Peyer's patch (tissue), 4 donors: ENCODE data around the gene SFI1. TPM values are rescaled to one million over a fixed set of nuclear protein-coding genes. Genes with fewer than 3 reads are reported as not detected.
A peak's percentile ranks its signal among the peaks of the same experiment; 100 is the strongest.
"Not testable (repeated sequence)": the region's sequence is repeated elsewhere in the genome, so short reads cannot be mapped to it uniquely, and the experiment has no call there.

ENCODE experiments used
- DNase-seq, 3 donors: peaks; one replicate each; pipeline ENCODE4 v3.0.0-alpha.2; 2017 to 2019
- H3K27ac ChIP-seq, 4 donors: fragments of 200-600 bp; sonication (generic); one replicate each; pipeline ENCODE4 v1.5.1; 2016 to 2019
- H3K27me3 ChIP-seq, 2 donors: fragments of 200-600 bp; sonication (generic); one replicate each; pipeline ENCODE4 v1.5.1; 2019
- H3K36me3 ChIP-seq, 3 donors: fragments of 200-600 bp; sonication (generic); one replicate each; pipeline ENCODE4 v1.5.1; 2016 to 2019
- H3K4me1 ChIP-seq, 4 donors: fragments of 200-600 bp; sonication (generic); one replicate each; pipeline ENCODE4 v1.5.1; 2016 to 2019
- H3K4me3 ChIP-seq, 4 donors: fragments of 200-600 bp; sonication (generic); 1 replicate in 3 of 4; 2 replicates in 1 of 4; pipeline ENCODE4 v1.5.1; 2016 to 2019; ENCODE audit warnings: mild to moderate bottlenecking in 1 of 4
- H3K9me3 ChIP-seq, 4 donors: fragments of 200-600 bp; sonication (generic); one replicate each; pipeline ENCODE4 v1.5.1; 2016 to 2019; ENCODE audit warnings: mild to moderate bottlenecking in 1 of 4
- POLR2A ChIP-seq, 2 donors: fragments of 450-650 bp; IDR thresholded peaks; one replicate each; pipeline ENCODE4 v1.5.1; 2017; ENCODE audit warnings: antibody characterized with exemption in 2 of 2, mild to moderate bottlenecking in 2 of 2, moderate library complexity in 2 of 2
- small RNA-seq, 2 donors: library from RNA; depleted of rRNA; stranded (forward); fragments of <200 nt; gene quantifications; one replicate each; pipeline ENCODE3, GENCODE V24; 2016
- total RNA-seq, 4 donors: library from RNA; depleted of rRNA; stranded (reverse); fragments of >200 nt; gene quantifications; one replicate each; pipeline ENCODE4 v1.1.0, GENCODE V29; 2016
- TF ChIP-seq, protein P1 (sequence below), 6 experiments: fragments of 450-650 bp in 4 of 6; fragments of 200-600 bp in 2 of 6; sonication (generic) in 1 of 6; IDR thresholded peaks; one replicate each; pipeline ENCODE4 v1.5.1; 2017 to 2019; ENCODE audit warnings: antibody characterized with exemption in 6 of 6, mild to moderate bottlenecking in 3 of 6, moderate library complexity in 1 of 6

Gene SFI1
- total RNA-seq, 4 donors from 2014 or later: 124 to 307 (median 198) TPM

DNA sequence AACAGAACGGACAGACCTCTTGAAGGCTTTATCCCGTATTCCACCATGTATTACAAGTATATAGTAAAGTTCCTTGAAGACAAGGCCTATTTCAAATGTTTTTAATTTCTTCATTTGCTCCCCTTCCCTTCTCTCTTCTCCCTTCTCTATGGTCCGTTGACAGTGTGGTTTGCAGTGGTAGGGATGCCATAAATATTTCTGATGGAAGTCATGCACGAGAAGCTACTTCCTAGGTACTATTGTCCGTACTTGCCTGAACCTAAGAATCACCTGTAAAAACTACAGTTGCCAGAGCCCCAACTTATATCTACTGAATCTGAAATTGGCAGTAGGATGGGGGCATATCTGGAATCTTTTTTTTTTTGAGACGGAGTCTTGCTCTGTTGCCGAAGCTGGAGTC is 162.9 kb downstream of the SFI1 start:
- H3K4me1 ChIP-seq: peaks cover 0 to 9% (median 8%) of the 10 kb centered on the region in 4 donors
- no peak overlapping the region for H3K4me3 ChIP-seq
- H3K27me3 ChIP-seq: no peaks in the 10 kb centered on the region
- TF ChIP-seq, protein P1, sequence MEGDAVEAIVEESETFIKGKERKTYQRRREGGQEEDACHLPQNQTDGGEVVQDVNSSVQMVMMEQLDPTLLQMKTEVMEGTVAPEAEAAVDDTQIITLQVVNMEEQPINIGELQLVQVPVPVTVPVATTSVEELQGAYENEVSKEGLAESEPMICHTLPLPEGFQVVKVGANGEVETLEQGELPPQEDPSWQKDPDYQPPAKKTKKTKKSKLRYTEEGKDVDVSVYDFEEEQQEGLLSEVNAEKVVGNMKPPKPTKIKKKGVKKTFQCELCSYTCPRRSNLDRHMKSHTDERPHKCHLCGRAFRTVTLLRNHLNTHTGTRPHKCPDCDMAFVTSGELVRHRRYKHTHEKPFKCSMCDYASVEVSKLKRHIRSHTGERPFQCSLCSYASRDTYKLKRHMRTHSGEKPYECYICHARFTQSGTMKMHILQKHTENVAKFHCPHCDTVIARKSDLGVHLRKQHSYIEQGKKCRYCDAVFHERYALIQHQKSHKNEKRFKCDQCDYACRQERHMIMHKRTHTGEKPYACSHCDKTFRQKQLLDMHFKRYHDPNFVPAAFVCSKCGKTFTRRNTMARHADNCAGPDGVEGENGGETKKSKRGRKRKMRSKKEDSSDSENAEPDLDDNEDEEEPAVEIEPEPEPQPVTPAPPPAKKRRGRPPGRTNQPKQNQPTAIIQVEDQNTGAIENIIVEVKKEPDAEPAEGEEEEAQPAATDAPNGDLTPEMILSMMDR (IDR thresholded peaks at IDR 0.05): no peak
- TF ChIP-seq POLR2A (IDR thresholded peaks at IDR 0.05): no peak
- no peak overlapping the region for H3K27ac ChIP-seq
- no peak for DNase-seq
- no peaks in the 10 kb centered on the region for H3K9me3 ChIP-seq
- no peaks in the 10 kb centered on the region for H3K36me3 ChIP-seq

DNA sequence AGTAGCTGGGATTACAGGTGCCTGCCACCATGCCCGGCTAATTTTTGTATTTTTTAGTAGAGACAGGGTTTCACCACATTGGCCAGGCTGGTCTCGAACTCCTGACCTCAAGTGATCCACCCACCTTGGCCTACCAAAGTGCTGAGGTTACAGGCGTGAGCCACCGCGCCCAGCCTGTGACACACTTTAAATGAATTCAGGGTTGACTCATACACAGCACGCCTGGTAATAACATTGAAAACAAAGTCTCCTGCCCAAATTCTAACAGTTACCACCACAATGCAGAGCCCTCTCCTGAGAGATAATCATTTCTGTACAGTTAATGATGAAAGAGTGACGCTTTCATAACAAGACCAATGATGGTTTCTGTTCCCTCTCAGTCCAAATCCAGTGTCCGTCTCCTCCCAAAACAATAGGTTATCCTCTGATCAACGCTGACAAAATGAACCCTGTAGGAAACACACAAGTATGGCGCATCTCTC is 164.6 kb downstream of the SFI1 start:
- not testable (repeated sequence) for H3K36me3 ChIP-seq, H3K9me3 ChIP-seq, H3K27me3 ChIP-seq, H3K4me1 ChIP-seq
- peak in 1 of 3 donors; percentile 64 for DNase-seq
- Histone ChIP-seq H3K4me3 (peak overlapping the region; percentile 82 to 93 (median 88)), H3K27ac (peak overlapping the region in 3 of 4 donors; percentile 73 to 91 (median 77))

DNA sequence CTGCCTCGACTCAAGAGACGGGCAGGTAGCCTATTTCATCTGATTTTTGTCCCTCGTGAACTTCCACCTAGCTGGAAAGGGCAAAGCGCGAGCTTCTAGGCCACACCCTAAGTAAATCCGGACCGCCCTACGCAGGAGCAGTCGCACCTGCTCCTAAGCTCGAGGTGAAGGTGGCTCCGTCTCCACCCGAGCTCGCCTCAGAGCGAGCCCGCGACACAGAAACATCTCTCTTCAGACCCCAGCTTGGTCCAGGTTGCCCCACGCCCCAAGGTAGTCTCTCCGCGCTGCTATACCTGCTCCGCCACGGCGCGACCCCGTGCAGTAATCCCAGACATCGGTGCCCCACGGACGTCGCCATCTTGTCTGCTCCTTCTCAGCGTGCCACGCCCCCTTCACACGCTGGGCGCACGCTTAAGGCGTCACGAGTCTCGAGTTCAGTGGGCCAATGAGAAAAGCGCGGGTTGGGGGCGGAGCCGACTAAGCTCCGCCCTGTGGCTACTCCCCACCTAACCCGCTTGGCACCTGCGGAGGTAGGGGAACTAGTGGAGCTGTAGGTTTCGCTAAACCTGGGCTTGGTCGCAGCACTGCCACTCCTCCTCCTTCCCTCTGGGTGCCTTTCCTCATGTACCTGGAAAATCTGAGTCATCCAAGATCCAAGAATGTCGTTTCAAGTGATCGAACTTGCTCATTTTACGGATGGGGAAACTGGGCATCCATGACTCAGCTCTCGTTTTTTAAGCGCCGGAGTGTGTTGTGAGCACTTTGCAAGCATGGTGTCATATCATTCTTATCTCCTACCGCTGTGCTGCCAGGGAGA is 165.7 kb downstream of the SFI1 start, which contains the start of gene PISD:
PISD (minus strand) TSS at position 365 of the 817 bp plus-strand sequence; CDS start at position 358, 7 bp downstream.
- Histone ChIP-seq H3K27ac (peak within 1 kb of the TSS; percentile 73 to 91 (median 76)), H3K36me3 (no peaks in the 10 kb centered on the region), H3K27me3 (no peaks in the 10 kb centered on the region), H3K4me3 (peak within 1 kb of the TSS; percentile 82 to 93 (median 88)), H3K9me3 (no peaks in the 10 kb centered on the region), H3K4me1 (peaks cover 0 to 9% (median 8%) of the 10 kb centered on the region in 4 donors)
- TF ChIP-seq, protein P1 (IDR thresholded peaks at IDR 0.05): peak in 1 of 6 experiments; percentile 2
- TF ChIP-seq POLR2A (IDR thresholded peaks at IDR 0.05): peak; percentile 69 to 83
- peak; percentile 97 to 99 (median 98) for DNase-seq

DNA sequence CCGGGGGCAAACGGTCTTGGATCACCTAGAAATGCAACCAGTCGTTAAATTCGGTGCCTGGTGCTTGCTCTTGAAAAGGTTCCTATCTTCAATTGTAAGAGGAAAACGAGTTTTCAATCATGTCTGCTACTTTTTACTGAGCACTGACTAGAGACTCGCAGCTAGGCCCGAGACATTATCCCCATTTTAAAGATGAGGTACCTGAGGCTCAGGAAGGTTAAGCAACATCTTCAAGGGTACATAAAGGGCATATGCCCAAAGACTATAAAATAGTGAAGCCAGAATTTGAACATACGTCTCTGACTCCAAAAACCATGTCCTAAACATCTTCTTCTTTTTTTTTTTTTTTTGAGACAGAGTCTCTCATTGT is 166.3 kb downstream of the SFI1 start:
- H3K4me3 ChIP-seq: peak overlapping the region; percentile 82 to 93 (median 88)
- peak overlapping the region; percentile 73 to 91 (median 76) for H3K27ac ChIP-seq
- H3K27me3 ChIP-seq: no peaks in the 10 kb centered on the region
- no peaks in the 10 kb centered on the region for H3K36me3 ChIP-seq
- H3K9me3 ChIP-seq: no peaks in the 10 kb centered on the region
- H3K4me1 ChIP-seq: peaks cover 0 to 9% (median 8%) of the 10 kb centered on the region in 4 donors
- no peak for DNase-seq
- TF ChIP-seq, protein P1 (IDR thresholded peaks at IDR 0.05): no peak
- TF ChIP-seq POLR2A (IDR thresholded peaks at IDR 0.05): no peak

Small RNA genes within 50 kb of the gene (small RNA-seq; reads per million reads assigned to genes)
- 0 reads per million in 2 donors for gene AL096701.2
- 0 reads per million in 2 donors for gene RNU6-28P

Other genes starting within 250 kb of the SFI1 start
- gene PIK3IP1, start 204.0 kb upstream of the SFI1 start, total RNA-seq: 10 to 100 TPM; 23.7 to 60.2 (median 30.7) TPM
- 10 to 100 TPM; 12.4 to 28.3 (median 21.2) TPM for gene PATZ1, start 150.2 kb upstream of the SFI1 start, total RNA-seq
- gene DRG1, start 96.9 kb upstream of the SFI1 start, total RNA-seq: 10 to 100 TPM; 31.3 to 84.2 (median 33.2) TPM
- 10 to 100 TPM; 22.2 to 47.9 (median 26.2) TPM for gene EIF4ENIF1, start 6.7 kb upstream of the SFI1 start, total RNA-seq
- gene PISD, start 165.7 kb downstream of the SFI1 start, total RNA-seq: 10 to 100 TPM; 27.5 to 68.1 (median 61.4) TPM